Prostate gland (tissue), 2 donors: ENCODE results near the gene DNAH8.

ENCODE experiments used
- CTCF ChIP-seq, 4 experiments: fragments of 200-600 bp in 2 of 4; fragments of 450-650 bp in 2 of 4; sonication (generic) in 2 of 4; IDR thresholded peaks; 1 replicate in 3 of 4; 2 replicates in 1 of 4; pipeline ENCODE4 v1.5.1; 2016 to 2019; ENCODE audit warnings: antibody characterized with exemption in 4 of 4, mild to moderate bottlenecking in 2 of 4, moderate library complexity in 2 of 4
- POLR2AphosphoS5 ChIP-seq: sonication (generic); formaldehyde crosslinking; IDR thresholded peaks from one replicate; pipeline ENCODE4 v1.6.1; 2017; ENCODE audit warnings: antibody characterized with exemption

DNA sequence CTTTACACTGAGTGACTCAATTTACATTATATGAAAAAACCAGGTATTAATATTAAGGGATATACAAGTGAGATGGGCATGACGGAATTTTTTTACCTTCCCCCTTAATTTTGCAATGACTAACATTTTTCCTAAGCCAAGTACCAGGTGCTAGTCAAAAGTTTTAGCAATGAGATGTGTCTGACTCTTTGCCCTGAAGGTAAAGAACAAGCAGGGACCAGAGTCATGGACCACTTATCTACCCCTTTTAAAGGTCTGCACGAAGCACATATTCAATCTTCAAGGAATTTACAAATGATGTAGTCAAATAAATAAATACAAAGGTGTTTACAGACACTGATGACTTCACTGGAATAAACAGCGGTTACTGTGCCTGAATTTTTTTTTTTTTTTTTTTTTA, 13.6 kb upstream of the DNAH8 start:
- no peak for TF ChIP-seq CTCF (IDR thresholded peaks at IDR 0.05)
- TF ChIP-seq POLR2AphosphoS5: no peak
